Mucosa of descending colon (tissue), 3 donors: ENCODE measurements around the gene TSPO2. TPM values are rescaled to one million over a fixed set of nuclear protein-coding genes. Genes with fewer than 3 reads are reported as not detected.

Experiments
- ATAC-seq: fragments of 200-7000 bp; cut with Tn5 transposase; one replicate; pipeline ENCODE4 v1.9.1; 2020; ENCODE audit warnings: mild to moderate bottlenecking, moderate library complexity
- DNase-seq, 3 donors: peaks; one replicate each; pipeline ENCODE4 v3.0.0-alpha.2; 2020
- H3K36me3 ChIP-seq: fragments of 200-600 bp; one replicate; pipeline ENCODE4 v1.8.0; 2021; ENCODE audit warnings: low read depth, mild to moderate bottlenecking
- H3K4me1 ChIP-seq: fragments of 200-600 bp; one replicate; pipeline ENCODE4 v1.8.0; 2021; ENCODE audit warnings: low read depth, mild to moderate bottlenecking
- H3K4me3 ChIP-seq: fragments of 200-600 bp; one replicate; pipeline ENCODE4 v1.8.0; 2021; ENCODE audit warnings: mild to moderate bottlenecking
- H3K9me3 ChIP-seq: fragments of 200-600 bp; one replicate; pipeline ENCODE4 v1.8.0; 2021; ENCODE audit warnings: mild to moderate bottlenecking
- intact Hi-C, 2 donors: fragments of 100-400 bp; cut with DNase I in 1 of 2; cut with micrococcal nuclease in 1 of 2; formaldehyde crosslinking; loops; one replicate each; pipeline versions ENCODE4 v1.11.0 to v1.11.1; 2022; cut with DNase I, micrococcal nuclease
- long read RNA-seq, 2 donors: library from polyadenylated mRNA; unstranded; transcript quantifications; one replicate each; pipeline ENCODE4 v2.0.0, GENCODE V29; 2019 to 2021
- total RNA-seq, 3 donors: library from RNA; stranded (reverse); fragmentation: NEBNext Ultra II Directional in 2 of 3; extraction: Animal tissue kit (Norgen Biotek cat#: 25700) in 2 of 3; gene quantifications; one replicate each; pipeline versions ENCODE4 v1.2.1 to v1.2.4, GENCODE V29; 2021 to 2023
- TF ChIP-seq, protein P1 (sequence below): fragments of 200-600 bp; IDR thresholded peaks from one replicate; pipeline ENCODE4 v1.8.0; 2022; ENCODE audit warnings: antibody characterized with exemption, mild to moderate bottlenecking
- donor health status: DM: no; HTN: no; CAD: no; lungs with moderate emphysema.
- donor health status: DM: no; HTN: no; CAD: no.
- donor health status: DM: no; HTN: yes; CAD: no.

The TSPO2 gene, protein sequence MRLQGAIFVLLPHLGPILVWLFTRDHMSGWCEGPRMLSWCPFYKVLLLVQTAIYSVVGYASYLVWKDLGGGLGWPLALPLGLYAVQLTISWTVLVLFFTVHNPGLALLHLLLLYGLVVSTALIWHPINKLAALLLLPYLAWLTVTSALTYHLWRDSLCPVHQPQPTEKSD
- under 1 TPM in 1 of 3 donors, not detected in 2; 0.48 TPM for total RNA-seq
- long read RNA-seq, donor 1: 0 reads
- long read RNA-seq, donor 2: 0 reads

DNA sequence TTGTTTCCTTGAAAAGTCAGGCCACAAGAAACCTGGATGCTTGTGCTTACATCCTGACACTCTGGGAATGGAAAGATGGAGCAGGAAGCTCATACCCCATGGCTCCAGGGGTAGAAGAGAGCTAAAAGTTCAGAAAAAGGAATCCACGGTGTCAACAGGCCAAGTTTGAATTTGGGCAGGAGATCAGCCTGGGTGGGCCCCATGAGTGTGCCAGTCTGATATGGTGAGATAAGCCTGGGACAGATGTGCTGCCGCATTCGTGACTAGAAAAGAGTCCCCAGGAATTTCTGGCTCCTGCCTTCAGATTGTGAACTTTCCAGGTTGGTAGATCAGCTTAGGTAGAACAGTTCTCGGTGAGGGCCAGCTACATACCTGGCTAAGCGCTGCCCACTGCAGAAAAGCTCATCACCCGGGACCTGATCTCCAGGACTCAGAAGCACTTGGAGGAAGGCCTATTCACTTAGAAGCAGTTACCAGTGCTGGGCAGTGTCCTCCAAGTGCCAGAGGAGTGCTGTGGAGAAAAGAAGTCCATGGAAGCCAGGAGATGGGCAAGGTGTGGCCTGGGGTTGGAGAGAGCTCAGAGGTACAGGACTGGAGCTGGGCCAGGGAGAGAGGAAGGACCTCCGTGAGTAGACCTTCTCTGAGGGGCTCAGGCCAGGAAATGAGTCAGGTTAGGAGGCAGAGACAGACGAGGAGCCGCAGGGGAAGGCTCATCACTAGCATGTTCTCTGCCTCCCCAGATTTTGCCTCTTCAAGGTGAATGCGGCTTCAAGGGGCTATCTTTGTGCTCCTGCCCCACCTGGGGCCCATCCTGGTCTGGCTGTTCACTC, at the start of gene TSPO2:
Gene TSPO2 (plus strand): TSS at position 242 of the 830 bp plus-strand sequence. CDS start 519 bp downstream, at position 761.
- intact Hi-C loops: no loop called here
- no peak for ATAC-seq
- TF ChIP-seq, protein P1, sequence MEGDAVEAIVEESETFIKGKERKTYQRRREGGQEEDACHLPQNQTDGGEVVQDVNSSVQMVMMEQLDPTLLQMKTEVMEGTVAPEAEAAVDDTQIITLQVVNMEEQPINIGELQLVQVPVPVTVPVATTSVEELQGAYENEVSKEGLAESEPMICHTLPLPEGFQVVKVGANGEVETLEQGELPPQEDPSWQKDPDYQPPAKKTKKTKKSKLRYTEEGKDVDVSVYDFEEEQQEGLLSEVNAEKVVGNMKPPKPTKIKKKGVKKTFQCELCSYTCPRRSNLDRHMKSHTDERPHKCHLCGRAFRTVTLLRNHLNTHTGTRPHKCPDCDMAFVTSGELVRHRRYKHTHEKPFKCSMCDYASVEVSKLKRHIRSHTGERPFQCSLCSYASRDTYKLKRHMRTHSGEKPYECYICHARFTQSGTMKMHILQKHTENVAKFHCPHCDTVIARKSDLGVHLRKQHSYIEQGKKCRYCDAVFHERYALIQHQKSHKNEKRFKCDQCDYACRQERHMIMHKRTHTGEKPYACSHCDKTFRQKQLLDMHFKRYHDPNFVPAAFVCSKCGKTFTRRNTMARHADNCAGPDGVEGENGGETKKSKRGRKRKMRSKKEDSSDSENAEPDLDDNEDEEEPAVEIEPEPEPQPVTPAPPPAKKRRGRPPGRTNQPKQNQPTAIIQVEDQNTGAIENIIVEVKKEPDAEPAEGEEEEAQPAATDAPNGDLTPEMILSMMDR: no peak

DNA sequence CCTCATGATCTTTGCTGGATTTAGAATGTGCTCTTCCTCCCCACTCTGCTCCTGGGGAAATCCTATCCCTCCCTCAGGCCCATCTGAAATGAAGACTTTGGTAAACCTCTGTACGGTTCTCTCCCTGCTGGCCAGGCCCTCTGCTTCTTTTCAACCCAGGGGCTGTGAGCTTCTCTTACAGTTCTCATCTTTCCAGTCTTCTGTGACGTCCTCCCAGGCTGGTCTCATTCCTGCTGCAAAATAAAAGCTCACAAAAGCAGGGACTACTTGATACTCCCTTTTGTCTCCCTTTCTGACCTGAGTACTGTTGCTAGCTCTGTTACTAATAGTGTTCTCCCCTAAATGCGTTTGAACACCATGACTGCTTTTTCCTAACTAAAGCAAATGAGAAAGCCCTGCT, 49.5 kb upstream of the TSPO2 start:
- DNase-seq (no peak), ATAC-seq (no peak)
- peaks cover 9% of the 10 kb centered on the region for H3K4me1 ChIP-seq
- no peak overlapping the region for H3K4me3 ChIP-seq
- TF ChIP-seq, protein P1: no peak
- H3K36me3 ChIP-seq: no peaks in the 10 kb centered on the region
- intact Hi-C loops: no loop called here
- no peaks in the 10 kb centered on the region for H3K9me3 ChIP-seq

More for the DNA sequence above, at the start of gene TSPO2:
- H3K4me1 ChIP-seq: peaks cover 8% of the 10 kb centered on the region
- no peak within 1 kb of the TSS for H3K4me3 ChIP-seq
- no peaks in the 10 kb centered on the region for H3K36me3 ChIP-seq
- no peaks in the 10 kb centered on the region for H3K9me3 ChIP-seq
- DNase-seq: no peak

DNA sequence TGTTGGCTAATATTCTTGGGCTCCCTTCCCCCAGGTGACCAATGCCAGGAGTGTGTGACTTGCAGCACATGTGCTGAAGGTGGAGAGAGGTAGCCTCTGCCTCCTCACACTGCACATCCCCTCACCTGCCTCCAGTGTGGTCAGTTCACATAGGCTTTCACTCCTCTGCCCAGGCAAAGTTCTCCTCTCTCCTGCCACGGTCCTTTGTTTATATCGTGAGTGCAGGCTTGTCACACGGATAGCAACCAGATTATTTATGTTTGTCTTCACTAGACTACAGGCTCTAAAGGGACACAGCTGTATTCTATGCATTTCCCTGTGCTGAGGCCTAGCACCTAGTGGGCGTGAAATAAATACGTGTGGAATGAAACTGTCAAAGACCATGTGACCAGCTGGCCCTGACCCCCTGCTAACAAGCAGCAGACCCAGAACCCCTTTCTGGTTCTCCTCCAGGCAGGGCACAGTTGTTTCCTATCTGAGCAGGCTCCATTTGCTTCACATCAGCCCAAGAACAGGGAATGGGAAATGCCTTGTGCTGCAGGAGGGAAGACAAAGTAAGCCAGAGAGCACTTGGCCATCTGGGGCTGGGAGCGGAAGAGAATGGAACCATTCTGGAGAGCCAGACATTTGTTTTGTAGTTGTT, 45.6 kb upstream of the TSPO2 start:
- TF ChIP-seq, protein P1: no peak
- Histone ChIP-seq H3K9me3 (no peaks in the 10 kb centered on the region), H3K36me3 (no peaks in the 10 kb centered on the region), H3K4me3 (no peak overlapping the region), H3K4me1 (peaks cover 9% of the 10 kb centered on the region)
- intact Hi-C loops: no loop called here
- ATAC-seq: peak; percentile 71
- DNase-seq: peak in 1 of 3 donors; percentile 9

DNA sequence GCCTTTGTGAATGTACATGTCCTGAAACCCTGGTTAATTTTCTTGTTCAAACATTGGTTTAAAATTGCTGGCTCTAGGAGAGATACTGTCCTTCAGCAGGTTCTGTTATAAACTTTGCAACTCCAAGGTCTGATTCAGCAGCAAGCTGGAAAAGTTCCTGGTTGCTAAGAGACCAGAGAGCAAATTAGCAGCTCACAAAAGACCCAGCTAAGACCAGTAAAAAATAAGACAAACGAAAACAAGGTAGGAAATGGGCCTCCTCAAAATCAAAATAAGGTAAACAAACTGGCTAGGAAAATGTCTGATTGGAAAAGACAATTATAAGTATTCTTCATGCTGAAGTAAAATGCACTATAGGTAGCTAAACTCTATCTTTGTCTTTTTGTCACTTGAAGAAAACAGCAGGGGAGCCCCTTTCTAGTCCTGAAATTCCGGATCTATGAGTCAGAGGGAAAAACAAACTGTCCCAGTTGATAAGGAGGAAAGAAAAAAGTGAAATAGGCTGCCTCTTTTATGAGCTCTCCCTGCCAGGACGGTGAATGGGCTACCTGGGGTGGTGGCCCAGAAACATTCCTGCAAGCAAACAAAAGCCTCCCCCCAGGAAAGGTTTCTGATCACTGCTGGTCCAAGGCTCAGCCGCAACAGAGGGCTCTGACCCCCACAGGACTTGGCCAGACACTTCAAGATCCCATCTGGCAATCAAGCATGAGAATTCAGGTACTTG, 44.9 kb upstream of the TSPO2 start:
- no peaks in the 10 kb centered on the region for H3K9me3 ChIP-seq
- DNase-seq: peak in 1 of 3 donors; percentile 19
- intact Hi-C loops: no loop called here
- no peak overlapping the region for H3K4me3 ChIP-seq
- TF ChIP-seq, protein P1: no peak
- ATAC-seq: peak; percentile 80
- H3K36me3 ChIP-seq: no peaks in the 10 kb centered on the region
- peaks cover 9% of the 10 kb centered on the region for H3K4me1 ChIP-seq

DNA sequence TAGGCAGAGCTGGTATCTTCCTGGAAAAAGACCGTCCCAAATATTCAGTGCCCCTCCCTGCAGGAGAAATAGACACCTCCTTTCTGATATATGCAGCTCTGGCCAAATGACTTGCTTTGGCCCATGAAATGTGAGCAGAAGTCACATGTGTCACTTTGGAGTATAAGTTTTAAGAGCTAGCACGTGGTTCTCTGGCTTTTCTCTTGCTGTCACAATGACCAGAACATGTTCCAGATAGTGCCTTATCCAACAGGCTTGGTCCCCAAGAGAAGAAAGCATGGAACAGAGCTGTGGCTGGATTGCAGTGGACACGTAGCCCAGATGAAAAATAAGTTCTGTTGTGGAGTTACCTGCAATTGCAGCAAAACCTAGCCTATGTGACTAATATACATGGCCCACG, 43.6 kb upstream of the TSPO2 start:
- ATAC-seq: no peak
- DNase-seq: no peak
- Histone ChIP-seq H3K9me3 (no peaks in the 10 kb centered on the region), H3K4me3 (no peak overlapping the region), H3K4me1 (peaks cover 9% of the 10 kb centered on the region), H3K36me3 (no peaks in the 10 kb centered on the region)
- intact Hi-C loops: no loop called here
- TF ChIP-seq, protein P1: no peak
